Measurements from ENCODE around the gene WTAP. TPM values are rescaled to one million over a fixed set of nuclear protein-coding genes. Genes with fewer than 3 reads are reported as not detected.
A peak's percentile ranks its signal among the peaks of the same experiment; 100 is the strongest.
"Not testable (repeated sequence)": the region's sequence is repeated elsewhere in the genome, so short reads cannot be mapped to it uniquely, and the experiment has no call there.

The WTAP gene
- total RNA-seq, 1 donor from 2014 or later, result 64.7 TPM

DNA sequence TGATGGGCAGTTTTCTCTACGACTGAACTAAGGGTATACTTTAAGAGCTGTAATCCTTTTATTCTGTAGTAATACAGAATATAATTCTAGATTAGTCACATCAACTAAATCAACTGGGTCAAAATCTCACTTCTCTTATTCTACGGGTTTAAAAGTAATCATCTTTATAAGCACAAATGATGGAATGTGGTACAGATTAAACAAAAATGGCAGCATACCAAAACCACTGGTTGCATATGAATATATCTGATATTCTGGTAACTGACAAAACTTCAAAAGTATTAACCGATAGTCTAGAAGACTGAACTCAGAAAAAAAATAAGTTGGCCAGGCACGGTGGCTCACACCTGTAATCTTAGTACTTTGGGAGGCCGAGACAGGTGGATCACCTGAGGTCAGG is 41.3 kb upstream of the WTAP start:
- peaks cover 16 to 54% (median 53%) of the 10 kb centered on the region in 3 donors for H3K36me3 ChIP-seq (ENCODE audit: control insufficient read depth in 3 of 3, insufficient read depth in 3 of 3, low read length in 3 of 3)
- H3K9ac ChIP-seq (ENCODE audit: low read depth in 1 of 3, low read length in 3 of 3), result no peak overlapping the region
- H3K9me3 ChIP-seq (ENCODE audit: control insufficient read depth in 3 of 3, low read length in 3 of 3), result no peaks in the 10 kb centered on the region
- H3K4me3 ChIP-seq (ENCODE audit: low read length in 3 of 3), result no peak overlapping the region
- H3K4me1 ChIP-seq (ENCODE audit: control insufficient read depth in 3 of 3, insufficient read depth in 3 of 3, low read length in 3 of 3), result peaks cover 4 to 19% (median 7%) of the 10 kb centered on the region in 3 donors
- no peak overlapping the region for H3K27ac ChIP-seq (ENCODE audit: low read depth, low read length)
- no peaks in the 10 kb centered on the region for H3K27me3 ChIP-seq (ENCODE audit: control insufficient read depth in 3 of 3, insufficient read depth in 3 of 3, low read length in 3 of 3)

DNA sequence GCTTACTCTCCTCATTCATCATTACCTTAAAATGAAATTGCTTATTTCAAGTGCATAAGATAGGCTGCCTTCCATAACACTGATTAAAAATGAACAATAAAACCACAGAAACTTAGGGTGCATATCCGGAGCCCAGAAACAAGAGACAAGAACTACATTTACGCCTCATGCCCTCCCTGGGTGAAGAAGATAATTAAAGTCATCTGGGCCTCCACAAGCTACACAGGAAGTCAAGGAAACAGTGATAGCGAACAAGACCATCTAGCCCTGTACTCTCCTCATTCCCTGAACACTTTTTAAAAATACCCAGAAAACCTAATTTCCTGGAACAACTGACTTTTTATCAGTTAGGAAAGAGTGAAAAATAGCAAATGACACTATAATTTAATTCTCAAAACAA is 40.6 kb upstream of the WTAP start:
- Histone ChIP-seq H3K27ac (ENCODE audit: low read depth, low read length) (no peak overlapping the region), H3K4me1 (ENCODE audit: control insufficient read depth in 3 of 3, insufficient read depth in 3 of 3, low read length in 3 of 3) (peaks cover 6 to 24% (median 10%) of the 10 kb centered on the region in 3 donors), H3K9me3 (ENCODE audit: control insufficient read depth in 3 of 3, low read length in 3 of 3) (no peaks in the 10 kb centered on the region), H3K36me3 (ENCODE audit: control insufficient read depth in 3 of 3, insufficient read depth in 3 of 3, low read length in 3 of 3) (peaks cover 16 to 49% (median 47%) of the 10 kb centered on the region in 3 donors), H3K27me3 (ENCODE audit: control insufficient read depth in 3 of 3, insufficient read depth in 3 of 3, low read length in 3 of 3) (no peaks in the 10 kb centered on the region), H3K4me3 (ENCODE audit: low read length in 3 of 3) (no peak overlapping the region), H3K9ac (ENCODE audit: low read depth in 1 of 3, low read length in 3 of 3) (no peak overlapping the region)

DNA sequence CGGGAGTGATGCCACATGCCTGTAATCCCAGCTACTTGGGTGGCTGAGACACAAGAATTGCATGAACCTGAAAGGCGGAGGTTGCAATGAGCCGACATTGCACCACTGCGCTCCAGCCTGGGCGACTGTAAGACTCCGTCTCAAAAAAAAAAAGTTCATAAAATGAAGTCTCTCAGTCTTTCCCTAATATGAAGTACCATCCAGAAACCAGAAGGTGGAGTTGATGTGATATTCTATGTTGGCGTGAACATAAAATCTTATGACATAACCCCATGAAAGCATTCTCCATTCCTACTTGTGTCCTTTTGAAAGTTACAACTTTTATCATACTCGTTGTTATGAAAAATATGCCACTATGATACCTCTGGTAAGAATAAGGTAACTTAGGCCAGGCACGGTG is 40.0 kb upstream of the WTAP start:
- H3K9me3 ChIP-seq (ENCODE audit: control insufficient read depth in 3 of 3, low read length in 3 of 3), result no peaks in the 10 kb centered on the region
- no peak overlapping the region for H3K9ac ChIP-seq (ENCODE audit: low read depth in 1 of 3, low read length in 3 of 3)
- peaks cover 13 to 31% (median 16%) of the 10 kb centered on the region in 3 donors for H3K4me1 ChIP-seq (ENCODE audit: control insufficient read depth in 3 of 3, insufficient read depth in 3 of 3, low read length in 3 of 3)
- H3K27me3 ChIP-seq (ENCODE audit: control insufficient read depth in 3 of 3, insufficient read depth in 3 of 3, low read length in 3 of 3), result no peaks in the 10 kb centered on the region
- no peak overlapping the region for H3K4me3 ChIP-seq (ENCODE audit: low read length in 3 of 3)
- H3K36me3 ChIP-seq (ENCODE audit: control insufficient read depth in 3 of 3, insufficient read depth in 3 of 3, low read length in 3 of 3), result peaks cover 21 to 47% (median 45%) of the 10 kb centered on the region in 3 donors
- no peak overlapping the region for H3K27ac ChIP-seq (ENCODE audit: low read depth, low read length)

DNA sequence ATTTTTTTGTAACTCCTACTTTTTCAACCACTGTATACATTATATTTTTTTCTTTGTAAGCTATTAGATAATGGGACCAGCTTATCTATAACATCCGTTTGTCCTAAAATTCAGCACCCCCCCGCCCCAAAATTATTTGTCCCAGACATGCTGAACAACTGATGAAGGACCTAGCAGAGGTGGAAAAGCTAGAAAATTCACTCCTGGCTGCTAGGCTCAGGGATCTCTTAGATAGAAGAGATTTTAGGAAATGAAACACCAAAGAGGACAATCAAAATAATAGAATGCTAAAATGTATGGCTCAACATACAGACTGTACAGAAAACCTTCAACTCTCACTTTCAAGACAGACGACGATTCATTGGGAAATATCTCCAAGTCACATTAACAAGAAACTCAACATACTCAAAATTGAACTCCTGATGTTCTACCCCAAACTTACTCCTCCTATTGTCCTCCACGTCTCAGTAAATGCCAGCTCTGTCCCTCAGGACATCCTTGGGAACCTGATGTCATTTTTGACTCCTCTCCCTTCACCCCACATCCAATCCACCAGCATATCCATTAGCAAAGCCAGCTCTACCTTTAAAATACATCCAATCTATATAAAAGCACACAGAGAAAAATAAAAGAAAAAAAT is 38.9 kb upstream of the WTAP start:
- no peak overlapping the region for H3K4me3 ChIP-seq (ENCODE audit: low read length in 3 of 3)
- H3K27ac ChIP-seq (ENCODE audit: low read depth, low read length), result no peak overlapping the region
- H3K4me1 ChIP-seq (ENCODE audit: control insufficient read depth in 3 of 3, insufficient read depth in 3 of 3, low read length in 3 of 3), result peaks cover 17 to 34% (median 17%) of the 10 kb centered on the region in 3 donors
- peak overlapping the region in 2 of 3 donors; percentile 1 to 51 for H3K9ac ChIP-seq (ENCODE audit: low read depth in 1 of 3, low read length in 3 of 3)
- no peaks in the 10 kb centered on the region for H3K9me3 ChIP-seq (ENCODE audit: control insufficient read depth in 3 of 3, low read length in 3 of 3)
- no peaks in the 10 kb centered on the region for H3K27me3 ChIP-seq (ENCODE audit: control insufficient read depth in 3 of 3, insufficient read depth in 3 of 3, low read length in 3 of 3)
- peaks cover 24 to 40% (median 38%) of the 10 kb centered on the region in 3 donors for H3K36me3 ChIP-seq (ENCODE audit: control insufficient read depth in 3 of 3, insufficient read depth in 3 of 3, low read length in 3 of 3)

DNA sequence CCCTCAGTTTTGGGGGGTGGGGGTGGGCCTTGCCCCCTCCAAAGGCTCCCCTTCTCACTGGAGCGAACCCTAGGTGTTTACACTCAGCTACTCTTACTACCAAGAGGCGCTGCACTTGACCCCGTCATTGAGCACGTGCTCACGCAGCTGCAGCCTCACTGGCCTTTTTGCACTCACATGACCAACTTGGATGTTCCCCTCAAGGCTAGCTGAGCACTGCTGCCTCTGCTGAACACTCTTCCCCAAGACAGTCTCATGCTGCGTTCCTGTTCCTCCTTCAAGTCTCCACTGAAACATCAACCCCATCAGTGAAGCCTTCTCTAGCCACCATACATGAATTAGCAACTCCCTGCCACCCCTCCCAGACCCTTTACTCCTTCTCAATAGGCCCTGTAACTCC is 38.3 kb upstream of the WTAP start:
- Histone ChIP-seq H3K4me1 (ENCODE audit: control insufficient read depth in 3 of 3, insufficient read depth in 3 of 3, low read length in 3 of 3) (peaks cover 19 to 38% (median 21%) of the 10 kb centered on the region in 3 donors), H3K27ac (ENCODE audit: low read depth, low read length) (no peak overlapping the region), H3K27me3 (ENCODE audit: control insufficient read depth in 3 of 3, insufficient read depth in 3 of 3, low read length in 3 of 3) (no peaks in the 10 kb centered on the region), H3K9me3 (ENCODE audit: control insufficient read depth in 3 of 3, low read length in 3 of 3) (no peaks in the 10 kb centered on the region), H3K4me3 (ENCODE audit: low read length in 3 of 3) (peak overlapping the region in 1 of 3 donors; percentile 33), H3K9ac (ENCODE audit: low read depth in 1 of 3, low read length in 3 of 3) (peak overlapping the region; percentile 1 to 51 (median 36)), H3K36me3 (ENCODE audit: control insufficient read depth in 3 of 3, insufficient read depth in 3 of 3, low read length in 3 of 3) (peaks cover 21 to 34% (median 32%) of the 10 kb centered on the region in 3 donors)

DNA sequence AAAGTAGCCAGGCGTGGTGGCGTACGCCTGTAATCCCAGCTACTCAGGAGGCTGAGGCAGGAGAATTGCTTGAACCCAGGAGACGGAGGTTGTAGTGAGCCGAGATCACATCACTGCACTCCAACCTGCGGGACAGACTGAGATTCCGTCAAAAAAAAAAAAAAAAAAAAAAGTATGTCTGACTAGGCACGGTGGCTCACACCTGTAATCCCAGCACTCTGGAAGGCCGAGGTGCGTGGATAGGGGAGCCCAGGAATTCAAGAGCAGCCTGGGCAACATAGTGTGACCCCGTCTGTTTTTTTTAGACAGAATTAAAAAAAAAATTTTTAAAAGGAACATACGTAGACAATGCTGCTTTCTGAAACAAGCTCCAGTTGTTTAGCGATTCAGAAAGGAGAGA is 37.2 kb upstream of the WTAP start:
- not testable (repeated sequence) for H3K27me3 ChIP-seq (ENCODE audit: control insufficient read depth in 3 of 3, insufficient read depth in 3 of 3, low read length in 3 of 3); H3K4me3 ChIP-seq (ENCODE audit: low read length in 3 of 3); H3K27ac ChIP-seq (ENCODE audit: low read depth, low read length); H3K9me3 ChIP-seq (ENCODE audit: control insufficient read depth in 3 of 3, low read length in 3 of 3)
- Histone ChIP-seq H3K36me3 (ENCODE audit: control insufficient read depth in 3 of 3, insufficient read depth in 3 of 3, low read length in 3 of 3) (peaks cover 19 to 30% (median 25%) of the 10 kb centered on the region in 3 donors), H3K9ac (ENCODE audit: low read depth in 1 of 3, low read length in 3 of 3) (peak overlapping the region in 1 of 3 donors; percentile 27), H3K4me1 (ENCODE audit: control insufficient read depth in 3 of 3, insufficient read depth in 3 of 3, low read length in 3 of 3) (peaks cover 19 to 47% (median 23%) of the 10 kb centered on the region in 3 donors)

DNA sequence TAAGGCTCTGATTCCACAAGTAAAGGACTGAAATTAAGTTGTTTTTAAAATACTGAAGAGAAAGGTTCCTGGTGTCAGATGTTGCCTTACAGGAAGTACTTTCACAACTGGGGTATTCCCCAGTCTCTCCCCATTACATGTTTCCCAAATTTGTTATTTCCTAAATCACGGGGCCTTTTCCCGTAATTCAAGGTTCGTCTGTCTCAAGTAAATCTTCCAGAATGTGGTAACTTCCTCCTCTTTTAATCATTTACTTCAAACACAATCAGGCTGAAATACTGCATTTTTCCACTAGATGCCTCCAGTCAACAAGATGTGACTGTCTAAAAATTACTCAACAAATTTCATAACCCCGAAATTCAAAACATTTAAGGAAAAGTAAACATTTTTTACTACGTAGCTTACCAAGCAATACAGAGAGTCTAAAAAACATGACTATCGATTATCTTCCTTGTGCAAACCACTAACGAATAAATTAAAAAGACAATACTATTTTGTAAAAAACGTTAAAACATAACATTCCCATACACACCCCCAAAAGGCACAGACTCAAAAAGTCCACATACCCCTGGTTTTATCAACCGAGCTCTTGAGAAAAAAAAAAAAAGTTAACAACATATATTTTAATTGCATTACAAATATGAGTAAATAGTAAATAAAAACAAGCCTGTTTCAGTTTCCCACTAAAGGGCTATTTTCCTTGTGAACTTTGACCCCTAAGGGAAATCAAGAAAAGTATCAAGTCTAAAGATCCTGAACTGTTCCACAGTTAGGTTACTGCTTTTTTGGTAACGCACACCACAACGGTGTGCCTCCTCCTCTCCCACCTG is 36.0 kb upstream of the WTAP start:
- H3K4me1 ChIP-seq (ENCODE audit: control insufficient read depth in 3 of 3, insufficient read depth in 3 of 3, low read length in 3 of 3), result peaks cover 19 to 54% (median 23%) of the 10 kb centered on the region in 3 donors
- peak overlapping the region; percentile 91 to 97 (median 96) for H3K9ac ChIP-seq (ENCODE audit: low read depth in 1 of 3, low read length in 3 of 3)
- H3K27me3 ChIP-seq (ENCODE audit: control insufficient read depth in 3 of 3, insufficient read depth in 3 of 3, low read length in 3 of 3), result no peaks in the 10 kb centered on the region
- H3K9me3 ChIP-seq (ENCODE audit: control insufficient read depth in 3 of 3, low read length in 3 of 3), result no peaks in the 10 kb centered on the region
- H3K27ac ChIP-seq (ENCODE audit: low read depth, low read length), result peak overlapping the region; percentile 93
- peaks cover 15 to 30% (median 25%) of the 10 kb centered on the region in 3 donors for H3K36me3 ChIP-seq (ENCODE audit: control insufficient read depth in 3 of 3, insufficient read depth in 3 of 3, low read length in 3 of 3)
- peak overlapping the region; percentile 90 to 97 (median 94) for H3K4me3 ChIP-seq (ENCODE audit: low read length in 3 of 3)

DNA sequence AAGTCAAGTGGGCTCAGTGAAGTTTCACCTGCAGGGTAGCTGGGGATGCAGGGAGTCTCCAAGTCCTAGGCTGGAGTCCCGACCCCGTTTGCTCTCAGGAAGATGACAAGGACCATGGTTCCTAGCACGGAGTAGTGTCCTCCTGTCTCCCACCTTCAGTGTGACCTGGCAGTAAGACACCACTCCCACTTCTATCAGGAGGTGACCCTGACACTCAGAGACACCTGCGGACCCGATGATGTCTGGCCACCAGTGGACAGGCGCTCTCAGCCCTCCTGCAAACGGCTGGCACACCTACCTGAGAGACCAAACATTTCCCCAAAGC is 35.4 kb upstream of the WTAP start:
- peak overlapping the region; percentile 93 for H3K27ac ChIP-seq (ENCODE audit: low read depth, low read length)
- H3K4me3 ChIP-seq (ENCODE audit: low read length in 3 of 3), result peak overlapping the region; percentile 90 to 97 (median 94)
- H3K4me1 ChIP-seq (ENCODE audit: control insufficient read depth in 3 of 3, insufficient read depth in 3 of 3, low read length in 3 of 3), result peaks cover 19 to 58% (median 23%) of the 10 kb centered on the region in 3 donors
- peaks cover 15 to 25% (median 22%) of the 10 kb centered on the region in 3 donors for H3K36me3 ChIP-seq (ENCODE audit: control insufficient read depth in 3 of 3, insufficient read depth in 3 of 3, low read length in 3 of 3)
- peak overlapping the region; percentile 91 to 97 (median 96) for H3K9ac ChIP-seq (ENCODE audit: low read depth in 1 of 3, low read length in 3 of 3)
- H3K9me3 ChIP-seq (ENCODE audit: control insufficient read depth in 3 of 3, low read length in 3 of 3), result no peaks in the 10 kb centered on the region
- H3K27me3 ChIP-seq (ENCODE audit: control insufficient read depth in 3 of 3, insufficient read depth in 3 of 3, low read length in 3 of 3), result no peaks in the 10 kb centered on the region

DNA sequence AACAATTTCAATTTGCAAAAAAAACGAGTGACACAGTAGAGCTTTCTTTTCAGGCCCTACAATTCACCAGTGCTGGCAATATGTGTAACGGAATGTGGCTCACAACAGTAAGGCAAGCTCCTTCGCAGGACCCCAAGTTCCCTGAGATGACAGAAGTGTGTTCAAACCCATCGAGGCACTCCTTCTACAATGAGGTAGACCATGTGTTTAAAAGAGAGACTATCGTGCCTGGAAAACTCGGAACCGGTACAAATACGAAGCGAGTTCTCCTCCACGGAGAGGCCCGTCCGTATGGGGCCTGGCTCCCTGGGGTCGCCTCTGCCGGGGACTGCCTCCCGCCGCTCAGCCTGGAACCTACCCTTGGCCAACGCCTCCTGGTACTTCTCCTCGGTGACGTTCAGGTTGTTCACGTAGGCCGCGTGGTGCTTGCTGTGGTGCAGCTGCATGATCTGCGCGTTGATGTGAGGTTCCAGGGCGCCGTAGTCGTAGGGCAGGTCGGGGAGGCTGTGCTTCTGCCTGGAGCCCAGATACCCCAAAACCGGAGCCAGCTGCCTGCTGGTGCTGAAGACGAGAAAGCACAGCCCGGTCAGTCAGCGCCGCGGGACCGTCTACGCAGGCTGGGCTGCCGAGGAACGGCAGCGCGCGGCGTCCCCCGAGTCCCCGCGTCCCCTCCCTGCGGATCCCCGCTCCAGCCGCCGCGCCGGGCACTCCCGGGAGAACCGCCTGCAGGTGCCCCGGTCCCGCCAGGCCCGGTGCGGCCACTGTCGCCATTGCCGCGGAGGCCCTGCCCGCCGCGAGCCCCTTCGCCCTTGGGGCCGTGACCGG is 34.8 kb upstream of the WTAP start:
- no peaks in the 10 kb centered on the region for H3K27me3 ChIP-seq (ENCODE audit: control insufficient read depth in 3 of 3, insufficient read depth in 3 of 3, low read length in 3 of 3)
- H3K4me1 ChIP-seq (ENCODE audit: control insufficient read depth in 3 of 3, insufficient read depth in 3 of 3, low read length in 3 of 3), result peaks cover 20 to 58% (median 23%) of the 10 kb centered on the region in 3 donors
- H3K9ac ChIP-seq (ENCODE audit: low read depth in 1 of 3, low read length in 3 of 3), result peak overlapping the region; percentile 91 to 97 (median 96)
- peaks cover 15 to 19% (median 17%) of the 10 kb centered on the region in 3 donors for H3K36me3 ChIP-seq (ENCODE audit: control insufficient read depth in 3 of 3, insufficient read depth in 3 of 3, low read length in 3 of 3)
- peak overlapping the region; percentile 90 to 97 (median 94) for H3K4me3 ChIP-seq (ENCODE audit: low read length in 3 of 3)
- peak overlapping the region; percentile 93 for H3K27ac ChIP-seq (ENCODE audit: low read depth, low read length)
- no peaks in the 10 kb centered on the region for H3K9me3 ChIP-seq (ENCODE audit: control insufficient read depth in 3 of 3, low read length in 3 of 3)

Measured in skeletal muscle tissue (tissue), 4 donors.